NCI-H460 (cell line): Measurements from ENCODE around the gene CERS1. TPM values are rescaled to one million over a fixed set of nuclear protein-coding genes. Genes with fewer than 3 reads are reported as not detected.
A peak's percentile ranks its signal among the peaks of the same experiment; 100 is the strongest.

Experiments
- DNase-seq: peaks from one replicate; pipeline ENCODE4 v3.0.0-alpha.2; 2016; ENCODE audit warnings: low read depth; ENCODE audit errors: extremely low read depth
- total RNA-seq: library from RNA; depleted of rRNA; stranded (reverse); fragments of >200 nt; shearing (Covaris generic); gene quantifications from 2 replicates; pipeline ENCODE4 v1.2.3, GENCODE V29; 2014

The CERS1 gene
- total RNA-seq, 1 experiment from 2014 or later: 5.2 TPM

DNA sequence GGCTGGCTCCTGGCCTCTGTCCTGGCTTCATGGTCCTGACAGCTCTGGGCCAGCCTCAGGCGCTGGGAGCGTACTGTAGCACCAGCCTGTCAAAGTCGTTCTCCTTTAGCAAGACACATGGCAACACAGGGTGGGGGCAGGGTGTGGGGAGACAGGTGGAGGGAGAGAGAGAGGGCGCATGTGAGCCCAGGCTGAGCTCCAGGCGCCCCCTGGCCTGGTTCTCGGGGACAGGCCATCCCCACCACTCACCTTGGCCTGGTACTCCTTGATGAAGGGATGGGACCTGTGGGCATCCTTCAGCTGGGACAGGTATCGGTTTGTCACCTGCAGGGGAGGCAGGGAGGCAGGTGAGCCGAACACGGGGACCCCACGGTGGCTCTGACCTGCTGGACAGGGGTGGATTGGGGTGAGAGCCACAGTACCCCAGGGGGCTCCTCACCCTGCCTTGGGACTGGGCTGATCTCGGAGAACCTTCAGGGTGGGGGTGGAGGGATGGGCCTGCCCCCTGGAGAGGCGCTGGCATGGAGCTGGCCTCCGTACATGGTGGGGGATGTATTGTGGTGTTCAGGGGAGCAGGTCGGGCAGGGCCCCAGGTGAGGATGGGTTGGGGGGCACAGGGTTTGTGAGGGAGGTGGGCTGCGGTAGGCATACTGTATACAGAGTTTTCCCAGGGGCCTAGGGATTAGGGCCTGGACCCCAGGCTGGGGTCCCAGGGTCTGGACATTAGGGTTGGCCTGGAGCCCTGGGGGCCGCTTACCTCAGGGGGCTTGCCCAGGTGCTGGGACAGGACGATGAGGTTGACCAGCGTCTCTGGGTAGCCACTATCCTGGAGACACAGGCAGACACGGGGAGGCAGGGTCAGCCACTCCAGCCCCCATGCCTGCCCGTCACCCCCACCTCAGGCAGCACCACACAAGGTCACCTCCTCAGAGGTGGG, 3.9 kb upstream of the CERS1 start:
- DNase-seq: no peak

DNA sequence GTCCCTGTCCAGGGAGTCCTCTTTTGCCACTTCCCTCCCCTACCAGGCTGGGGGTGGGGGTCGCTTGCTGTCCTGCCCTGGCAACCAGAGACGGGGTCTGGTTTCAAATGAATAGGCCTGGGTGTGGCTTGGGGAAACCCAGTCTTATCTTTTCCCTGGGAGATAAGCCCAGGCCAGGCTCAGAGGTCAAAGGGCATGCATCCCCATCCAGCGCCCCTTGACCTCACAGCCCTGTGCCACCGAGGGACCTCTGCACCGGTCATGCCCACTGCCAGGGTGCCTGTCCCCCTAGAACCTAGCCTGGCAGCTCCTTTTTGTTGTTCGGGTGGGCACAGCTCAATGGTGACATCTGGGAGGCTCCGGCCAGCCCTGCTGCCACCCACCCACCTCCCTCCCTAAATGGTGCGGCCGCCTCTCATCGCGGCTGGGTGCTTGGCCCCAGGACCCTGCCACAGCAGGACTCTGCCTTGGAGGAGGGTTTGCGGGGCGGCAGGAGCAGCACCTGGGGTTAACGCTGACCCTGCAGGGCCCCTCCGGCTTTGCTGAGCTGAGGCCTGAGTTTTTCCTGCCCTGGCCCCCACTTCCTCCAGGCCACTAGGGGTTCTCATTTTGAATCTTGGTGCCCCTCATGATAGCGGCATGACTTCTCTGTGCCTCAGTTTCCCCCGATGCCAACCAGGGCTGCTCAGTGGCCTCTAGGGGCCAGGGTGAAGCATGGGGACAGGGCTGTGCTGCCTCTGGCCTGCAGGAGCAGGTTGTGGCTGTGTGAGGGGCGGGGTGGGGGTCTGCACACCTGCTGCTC, 2.9 kb upstream of the CERS1 start:
- no peak for DNase-seq

DNA sequence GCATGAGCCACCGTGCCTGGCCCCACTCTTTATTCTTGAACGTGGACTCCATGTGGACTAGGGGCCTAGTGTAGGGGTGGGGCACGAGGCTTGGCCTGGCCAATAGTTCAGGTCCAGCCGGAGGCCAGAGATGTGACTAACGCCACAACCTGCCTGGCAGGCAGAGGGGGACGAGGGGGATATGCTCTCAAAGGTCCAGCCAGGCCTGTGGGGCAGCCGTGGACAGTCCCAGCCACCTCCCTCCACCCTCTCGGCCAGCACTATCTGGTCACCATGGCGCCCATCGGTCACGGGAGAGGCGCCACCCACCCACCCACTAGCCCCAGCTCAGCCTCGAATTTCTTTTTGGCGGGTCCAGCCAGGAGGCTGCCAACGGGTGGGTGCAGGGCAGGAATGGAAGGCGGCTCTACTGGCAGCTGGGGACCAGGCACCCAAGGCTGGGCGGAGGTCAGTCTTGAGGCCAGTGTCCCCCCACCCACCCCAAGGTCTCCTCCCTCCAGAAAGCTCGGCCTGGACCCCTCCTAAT, 2.2 kb upstream of the CERS1 start:
- no peak for DNase-seq

DNA sequence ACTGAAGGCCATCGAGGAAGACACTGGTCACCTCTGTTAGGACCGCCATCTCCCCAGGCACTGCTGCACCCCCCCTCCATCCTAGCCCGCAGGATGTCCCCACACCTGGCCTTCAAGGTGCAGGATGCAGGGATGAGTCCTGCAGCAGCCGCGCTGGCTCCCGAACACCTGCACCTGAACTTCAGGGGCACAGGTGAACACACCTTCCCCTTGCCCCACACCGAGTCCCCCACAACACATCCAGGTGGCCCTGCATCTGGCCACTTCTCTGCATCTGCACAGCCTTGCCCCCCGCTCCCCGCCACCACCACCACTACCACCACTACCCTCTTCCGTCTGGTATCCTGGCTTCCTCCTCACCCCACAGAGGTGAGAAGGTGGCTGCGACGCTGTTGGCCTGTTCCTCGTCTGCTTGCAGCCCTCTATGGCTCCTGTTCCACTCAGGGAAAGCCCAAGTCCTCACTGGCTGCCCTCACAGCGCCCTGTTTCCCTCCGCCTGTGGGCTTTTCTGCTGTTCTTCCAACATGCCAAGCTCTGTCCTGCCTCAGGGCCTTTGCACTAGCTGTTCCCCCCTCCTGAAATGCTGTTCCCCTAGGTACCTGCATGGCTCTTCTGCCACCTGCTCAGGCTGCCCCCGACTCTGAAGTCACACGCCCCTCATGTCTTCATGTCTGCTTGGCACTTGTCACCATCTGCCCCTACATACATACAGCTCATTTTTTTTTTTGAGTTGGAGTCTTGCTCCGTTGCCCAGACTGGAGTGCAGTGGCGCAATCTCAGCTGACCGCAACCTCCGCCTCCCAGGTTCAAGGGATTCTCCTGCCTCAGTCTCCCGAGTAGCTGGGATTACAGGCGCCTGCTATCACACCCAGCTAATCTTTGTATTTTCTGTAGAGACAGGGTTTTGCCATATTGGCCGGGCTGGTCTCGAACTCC, 1.4 kb upstream of the CERS1 start:
- DNase-seq: no peak

DNA sequence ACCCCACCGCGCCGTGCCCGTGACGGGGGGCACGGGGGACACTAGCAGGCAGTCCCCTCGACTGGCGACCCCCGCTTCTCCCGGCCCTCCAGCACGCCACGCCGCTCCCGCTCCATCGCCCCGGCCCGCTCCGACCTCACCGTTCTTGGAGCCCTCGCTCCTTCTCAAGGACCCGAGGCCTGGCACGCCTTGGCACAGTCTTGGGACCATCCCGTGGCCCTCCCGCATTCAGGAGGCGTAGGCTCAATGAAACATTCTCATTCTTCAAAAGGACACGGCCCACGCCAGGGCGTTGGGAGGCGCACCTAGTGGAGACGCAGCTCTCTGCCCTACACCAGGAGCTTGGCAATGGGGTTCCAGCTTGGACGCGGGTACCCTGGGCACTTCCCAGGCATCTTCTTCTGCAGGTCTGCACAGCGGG, 473 bp upstream of the CERS1 start:
- no peak for DNase-seq

DNA sequence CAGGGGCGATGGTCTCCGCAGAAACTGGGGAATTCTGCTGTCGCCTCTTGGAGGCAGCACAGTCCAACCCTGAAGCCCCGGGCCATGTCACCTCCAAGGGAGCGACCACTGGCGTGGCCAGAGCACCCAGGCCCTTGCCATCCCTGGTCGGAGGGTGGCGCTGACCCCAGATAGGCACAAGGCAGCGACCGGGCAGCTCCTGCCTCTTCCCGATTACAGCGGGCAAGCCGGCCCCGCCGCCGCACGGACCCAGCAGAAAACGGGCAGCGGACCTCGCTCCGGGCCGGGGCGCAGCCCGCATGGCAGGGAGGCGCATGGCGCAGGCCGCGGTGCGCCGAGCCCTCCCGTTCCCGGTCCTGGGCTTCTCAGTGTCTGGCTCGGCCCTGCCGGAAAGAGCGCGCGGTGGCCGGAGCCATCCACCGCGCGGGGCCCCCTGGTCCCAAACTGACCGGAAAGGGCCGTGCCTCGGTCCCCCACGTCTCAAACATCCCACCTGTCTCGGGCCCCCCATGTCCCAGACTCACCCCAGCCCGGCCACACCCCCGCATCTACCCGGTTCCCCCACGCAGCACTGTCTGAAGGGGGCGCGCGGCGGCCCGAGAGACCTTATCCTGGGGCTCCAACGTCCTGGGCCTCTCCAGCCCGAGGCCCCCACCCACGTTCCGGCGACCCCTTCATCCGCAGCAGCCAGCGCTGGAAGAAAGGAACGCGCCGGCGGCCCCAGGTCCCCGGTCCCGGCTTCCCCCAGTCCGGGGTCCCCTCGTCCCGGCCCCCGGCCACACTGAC, 727 bp downstream of the CERS1 start:
- DNase-seq: peak; percentile 45

DNA sequence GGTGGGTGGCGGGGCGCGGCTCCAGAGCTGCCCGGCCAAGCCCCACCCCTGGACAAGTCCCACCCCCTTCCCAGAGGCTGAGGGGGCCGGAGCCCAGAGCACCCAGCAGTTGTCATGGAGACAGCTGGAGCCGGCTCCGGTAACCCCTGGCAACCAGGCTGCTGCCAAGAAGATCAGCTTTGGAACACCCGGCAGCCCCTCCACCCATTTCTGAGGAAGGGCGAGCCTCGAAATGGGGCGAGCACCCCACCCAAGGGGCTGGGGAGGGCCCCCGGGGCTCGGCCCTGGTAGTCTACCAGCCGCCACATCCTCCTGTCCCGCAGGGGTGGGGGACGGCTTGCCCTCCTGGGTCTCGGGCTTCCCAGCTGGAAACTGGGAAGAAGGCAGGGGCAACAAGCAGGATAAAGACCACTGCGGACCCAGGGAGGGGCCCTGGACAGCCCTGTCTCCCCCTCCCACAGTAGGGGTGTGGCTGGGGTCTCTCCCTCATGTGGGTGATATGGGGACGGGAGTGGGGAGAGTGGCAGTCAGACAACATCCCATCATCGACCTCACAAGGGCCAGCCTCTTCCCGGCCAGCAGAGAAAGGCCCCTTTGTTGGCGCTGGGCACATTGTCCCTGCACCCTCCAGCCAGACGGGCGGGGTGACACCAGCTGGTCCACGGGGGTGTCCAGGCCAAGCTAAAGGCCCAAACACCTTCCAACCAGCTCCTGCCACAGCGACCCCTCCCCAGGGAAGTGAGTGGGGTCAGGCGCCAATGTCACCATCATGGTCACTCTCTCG, 1.5 kb downstream of the CERS1 start:
- no peak for DNase-seq

DNA sequence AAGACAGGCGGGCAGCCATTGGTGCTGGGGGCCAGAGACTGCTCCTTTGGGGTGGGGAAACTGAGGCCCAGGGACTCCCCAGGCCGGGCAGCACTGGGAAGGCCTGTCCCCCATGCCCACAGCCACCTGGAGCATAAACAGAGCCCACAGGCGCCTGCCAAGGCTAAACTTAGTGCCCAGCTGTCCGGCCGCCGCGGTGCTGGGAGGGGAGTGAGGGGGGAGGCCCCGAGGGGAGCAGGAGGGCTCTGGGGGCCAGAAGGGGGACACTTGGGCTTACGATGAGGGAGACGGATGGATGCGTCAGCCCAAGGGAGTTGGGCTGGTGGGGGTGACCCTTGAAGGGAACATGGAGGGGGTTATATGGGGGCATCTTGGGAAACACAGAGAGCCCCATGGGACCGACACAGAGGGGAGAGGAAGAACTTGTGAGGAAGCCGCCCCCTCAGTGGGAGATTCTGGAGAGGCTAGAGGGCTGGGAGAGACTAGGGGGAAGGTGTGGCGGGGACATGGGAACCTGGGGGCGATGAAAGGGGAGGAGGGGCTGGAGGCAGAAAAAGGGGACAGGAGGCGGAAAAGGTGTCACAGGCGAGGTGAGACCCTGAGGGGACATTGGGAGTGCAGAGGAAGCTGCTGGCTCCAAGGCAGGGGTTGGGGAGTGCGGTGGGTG, 2.2 kb downstream of the CERS1 start:
- DNase-seq: no peak

DNA sequence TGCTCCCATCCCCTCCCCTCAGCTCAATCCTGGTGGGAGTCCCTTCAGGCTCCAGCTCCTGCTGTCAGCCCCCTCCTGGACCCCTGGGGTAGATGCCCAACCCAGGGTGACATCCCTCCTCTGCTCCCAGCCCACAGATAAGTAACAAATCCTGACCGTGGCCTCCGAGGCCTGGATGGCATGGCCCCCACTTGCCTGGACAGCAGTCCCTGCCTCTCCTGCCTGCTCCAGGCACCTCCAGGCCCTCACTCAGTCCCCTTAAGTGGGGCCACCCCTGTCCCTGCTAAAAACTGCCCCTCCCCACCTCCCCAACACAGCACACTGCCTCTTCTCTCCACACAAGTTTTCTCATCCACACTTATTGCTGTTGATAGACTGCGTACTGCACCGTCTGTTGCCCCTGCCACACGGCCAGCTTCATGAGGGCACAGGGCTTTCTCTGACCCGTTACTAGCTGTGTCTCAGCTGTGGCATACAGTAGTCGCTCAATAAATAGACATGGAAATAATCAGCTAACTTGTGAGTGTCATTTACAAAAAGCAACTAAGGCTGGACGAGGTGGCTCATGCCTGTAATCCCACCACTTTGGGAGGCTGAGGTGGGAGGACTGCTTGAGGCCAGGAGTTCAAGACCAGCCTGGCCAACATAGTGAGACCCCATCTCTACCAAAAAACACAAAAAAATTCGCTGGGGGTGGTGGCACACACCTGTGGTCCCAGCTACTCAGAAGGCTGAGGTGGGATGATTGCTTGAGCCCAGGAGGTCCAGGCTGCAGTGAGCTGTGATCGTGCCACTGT, 5.8 kb downstream of the CERS1 start:
- DNase-seq: no peak

DNA sequence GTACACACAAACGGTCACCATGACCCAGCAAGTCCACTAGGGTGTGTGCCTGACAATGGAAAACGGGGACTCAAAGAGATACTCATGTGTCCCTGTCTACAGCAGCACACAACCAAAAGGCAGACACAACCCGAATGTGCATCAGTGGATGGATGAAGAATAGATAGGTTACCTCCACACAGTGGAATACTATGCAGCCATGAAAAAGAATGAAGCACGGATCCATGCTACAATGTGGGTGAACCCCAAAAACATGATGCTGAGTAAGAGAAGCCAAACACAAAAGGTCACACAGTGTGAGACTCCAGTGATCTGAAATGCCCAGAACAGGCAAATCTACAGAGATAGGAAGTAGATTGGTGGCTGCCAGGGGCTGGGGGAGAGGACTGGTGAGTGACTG, 9.0 kb downstream of the CERS1 start:
- DNase-seq: no peak

DNA sequence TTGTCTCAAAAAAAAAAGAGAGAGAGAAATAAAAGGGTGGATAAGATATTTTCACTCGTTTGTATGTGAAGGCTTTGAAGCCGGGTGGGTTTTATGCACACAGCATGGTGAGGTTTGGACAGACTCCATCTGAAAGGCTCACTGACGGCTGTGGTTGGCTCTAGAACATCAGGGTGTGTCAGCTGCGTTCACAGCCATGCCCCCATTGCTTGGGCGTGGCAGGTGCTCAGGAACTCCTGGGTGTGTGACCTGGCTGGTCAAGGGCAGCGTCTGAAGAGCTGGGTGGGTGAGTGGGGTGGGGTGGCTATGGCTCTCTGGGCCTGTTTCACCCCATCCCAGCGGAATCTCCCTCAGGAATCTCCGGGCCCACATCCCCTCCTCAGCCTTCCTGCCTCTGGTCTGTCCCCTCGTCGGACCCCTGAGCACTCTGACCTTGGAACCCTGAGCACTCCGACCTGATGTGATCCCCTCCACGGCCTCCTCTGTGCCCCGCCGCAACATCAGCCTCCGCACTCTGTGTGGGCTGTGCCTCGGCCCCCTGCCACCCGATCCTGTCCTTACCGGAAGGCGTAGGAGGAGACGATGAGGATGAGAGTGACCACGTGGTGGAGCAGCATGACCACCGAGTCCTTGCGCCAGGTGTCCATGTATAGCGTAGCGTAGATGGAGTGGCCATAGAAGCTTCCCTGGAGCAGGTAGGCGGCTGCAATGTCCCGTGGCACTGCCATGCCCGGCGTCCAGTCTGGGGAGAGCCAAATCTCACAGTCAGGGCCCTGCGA, 12.2 kb downstream of the CERS1 start:
- no peak for DNase-seq

DNA sequence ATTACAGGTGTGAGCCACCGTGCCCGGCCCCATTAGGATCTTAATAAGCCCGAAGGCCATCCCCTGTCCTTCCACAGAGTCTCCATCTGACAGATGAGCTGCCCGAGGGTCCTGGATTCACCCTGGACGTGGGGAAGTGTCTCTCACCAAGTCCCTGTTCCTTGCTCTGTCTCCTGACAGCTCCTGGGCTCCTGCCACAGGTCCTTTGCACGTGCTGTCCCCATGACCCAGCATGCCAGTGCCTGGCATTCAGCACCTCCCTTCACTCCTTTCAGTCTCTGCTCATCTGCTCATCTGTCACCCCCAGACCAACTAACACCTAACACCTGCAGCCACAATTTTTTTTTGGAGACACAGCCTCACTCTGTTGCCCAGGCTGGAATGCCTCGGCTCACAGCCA, 14.5 kb downstream of the CERS1 start:
- DNase-seq: no peak

DNA sequence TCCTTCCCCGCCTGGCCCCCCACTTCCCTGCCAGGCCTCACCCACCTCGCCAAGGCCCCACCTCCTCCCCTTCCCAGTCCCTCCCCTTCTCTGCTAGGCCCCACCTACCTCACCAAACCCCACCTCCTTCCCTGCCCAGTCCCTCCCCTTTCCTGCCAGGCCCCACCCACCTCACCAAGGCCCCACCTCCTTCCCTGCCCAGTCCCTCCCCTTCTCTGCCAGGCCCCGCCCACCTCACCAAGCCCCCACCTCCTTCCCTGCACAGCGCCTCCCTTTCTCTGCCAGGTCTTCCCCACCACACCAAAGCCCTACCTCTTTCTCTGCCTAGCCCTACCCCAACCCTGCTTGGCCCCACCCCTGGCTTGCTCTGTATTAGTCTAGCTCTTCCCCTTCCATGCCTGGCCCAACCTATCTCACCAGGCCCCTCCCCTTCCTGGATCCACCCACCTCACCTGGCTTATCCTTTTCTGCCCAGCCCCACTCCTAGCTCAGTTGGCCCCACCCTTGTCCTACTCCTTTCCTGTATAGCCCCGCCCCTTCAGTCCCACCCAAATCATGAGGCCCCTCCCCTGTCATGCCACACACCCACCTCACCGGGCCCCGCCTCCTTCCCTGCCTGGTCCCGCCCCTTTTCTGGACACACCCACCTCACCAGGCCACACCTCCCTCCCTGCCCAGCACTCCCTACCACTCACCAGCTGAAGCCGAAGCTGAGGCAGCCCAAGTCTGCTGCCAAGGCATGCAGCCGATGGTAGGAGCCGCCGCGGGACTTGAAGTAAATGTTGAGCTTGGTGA, 16.2 kb downstream of the CERS1 start:
- no peak for DNase-seq

DNA sequence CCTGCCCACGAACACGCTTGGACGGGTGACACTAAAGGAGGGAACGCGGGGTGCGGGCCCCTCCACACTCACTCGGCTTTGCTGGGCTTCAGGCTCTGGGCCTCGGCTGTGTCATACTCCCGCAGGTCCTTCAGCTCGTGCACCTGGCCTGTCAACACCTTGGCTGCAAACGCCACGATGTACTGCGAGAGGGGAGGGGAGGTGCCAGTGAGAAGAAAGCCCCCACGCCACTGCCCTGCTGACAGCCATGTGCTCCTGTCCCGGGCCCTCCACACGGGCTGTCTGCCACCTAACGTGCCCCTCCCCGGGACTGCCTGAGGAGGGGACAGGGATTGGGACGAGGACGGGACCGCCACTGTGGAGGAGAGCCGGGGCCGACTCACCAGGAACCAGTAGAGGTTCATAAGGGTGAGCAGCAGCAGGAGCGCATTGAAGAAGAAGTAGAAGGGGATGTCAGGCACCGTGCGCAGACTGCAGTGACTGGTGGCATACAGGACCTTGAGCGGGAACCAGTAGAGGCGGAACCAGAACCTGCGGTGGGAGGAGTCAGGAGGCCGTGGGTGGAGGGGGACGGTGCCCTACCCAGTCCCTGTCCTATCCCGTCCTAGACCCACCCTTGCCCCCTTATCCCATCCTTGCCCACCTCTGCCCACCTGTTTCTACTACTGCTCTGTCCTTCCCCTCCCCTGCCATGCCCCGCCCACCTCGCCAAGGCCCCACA, 16.9 kb downstream of the CERS1 start:
- DNase-seq: no peak
